ENCODE data around the gene MAB21L3.
A peak's percentile ranks its signal among the peaks of the same experiment; 100 is the strongest.

Gene MAB21L3

DNA sequence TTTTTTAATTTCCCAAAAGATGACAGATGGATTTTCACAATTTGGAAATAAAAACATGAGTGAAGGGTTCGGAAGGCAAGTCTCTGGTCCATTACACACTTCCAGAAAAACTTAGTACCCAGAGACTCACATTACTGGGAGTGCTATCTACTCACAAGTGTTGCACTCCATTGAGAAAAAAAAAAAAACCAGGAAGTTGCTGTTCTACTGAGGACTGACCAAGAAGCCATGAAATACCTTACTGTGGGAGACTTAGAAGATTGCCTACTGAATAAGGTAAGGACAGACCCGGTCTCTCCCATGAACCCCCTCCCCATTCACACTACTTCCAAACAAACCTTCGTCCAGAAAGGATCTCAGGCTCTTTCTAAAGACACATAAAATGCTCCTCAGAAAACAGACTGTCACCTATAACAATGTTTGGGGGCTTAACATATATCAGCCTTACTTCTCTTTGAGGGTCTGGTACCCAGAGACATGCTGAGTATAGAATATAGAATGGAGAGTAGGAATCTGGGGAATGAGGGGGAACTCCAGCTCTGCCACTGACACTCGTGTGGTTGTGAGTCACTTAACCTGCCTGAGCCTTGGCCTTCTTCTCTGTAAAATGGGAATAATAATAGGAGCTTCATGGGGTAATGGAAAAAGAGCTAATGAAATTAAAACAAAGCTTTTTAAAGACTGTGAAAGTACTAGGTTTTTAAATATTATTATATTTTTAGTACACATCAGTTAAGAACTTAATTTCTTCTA, 1.4 kb downstream of the MAB21L3 start:
- no peak for DNase-seq

GRCh38 chr1:116113615-116114014, 2.4 kb downstream of the MAB21L3 start:
- no peak for DNase-seq

DNA sequence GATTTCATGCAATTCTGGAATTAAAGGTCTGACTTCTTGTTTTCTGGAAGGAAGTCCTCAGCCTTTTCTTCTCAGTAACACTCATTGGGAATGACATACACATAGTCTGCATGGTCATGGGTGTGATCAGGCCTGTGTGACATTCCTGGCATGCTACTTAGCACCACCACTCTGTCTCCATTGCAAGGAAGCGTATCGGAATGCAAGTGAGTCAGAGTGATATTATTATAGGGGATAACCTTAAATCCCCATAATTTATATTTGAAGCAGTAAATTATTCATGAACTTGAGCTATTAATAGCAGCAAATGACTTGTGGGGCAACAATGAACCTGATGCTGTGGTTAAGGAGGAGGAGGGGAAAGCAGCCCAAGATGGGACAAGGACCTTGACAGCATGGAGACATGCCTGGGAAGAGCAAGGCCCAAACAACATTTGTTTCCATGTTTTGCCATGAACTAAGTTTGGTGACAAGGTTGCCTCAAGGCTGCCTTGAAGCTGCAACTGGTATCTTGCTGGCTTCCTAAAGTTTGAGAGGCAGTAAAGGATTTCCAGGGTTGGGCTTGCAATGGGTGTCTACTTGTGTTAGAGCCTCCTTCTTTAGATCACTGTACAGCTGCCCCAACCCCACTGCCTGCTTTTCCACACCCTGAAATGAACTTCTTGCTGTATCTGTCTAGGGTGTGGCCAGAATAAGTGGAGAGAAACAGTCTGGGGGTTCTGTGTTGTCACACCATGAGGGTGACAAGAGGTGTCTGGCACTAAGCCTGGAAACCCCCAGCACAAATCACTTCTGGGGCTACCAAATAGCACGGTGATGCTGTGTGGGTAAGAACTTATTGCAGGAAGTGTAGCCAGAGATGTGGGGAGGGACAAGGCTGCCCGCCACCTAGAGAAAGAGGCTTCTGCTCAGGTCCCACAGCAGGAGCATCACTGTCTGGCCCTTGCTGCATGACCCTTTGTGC, 4.6 kb downstream of the MAB21L3 start:
- no peak for DNase-seq

DNA sequence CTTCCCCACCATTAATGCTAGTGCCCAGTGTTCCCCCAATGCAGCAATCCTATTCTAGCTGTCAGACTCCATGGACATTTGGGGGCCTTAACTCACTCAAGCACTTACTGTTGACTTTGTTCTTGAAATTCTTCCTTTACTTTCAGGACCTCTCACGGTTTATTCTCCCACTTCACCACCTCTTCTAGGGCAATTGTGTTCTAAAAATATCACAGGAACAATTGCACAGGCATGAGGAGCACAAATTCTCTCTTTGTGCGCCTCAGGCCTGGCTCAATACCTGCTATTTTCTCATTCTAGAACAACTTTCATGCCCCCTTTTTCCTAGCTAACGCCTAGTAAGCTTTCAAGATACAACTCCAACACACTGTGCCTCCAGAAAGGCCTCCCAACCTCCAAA, 7.3 kb downstream of the MAB21L3 start:
- no peak for DNase-seq

GRCh38 chr1:116119876-116120275, 8.7 kb downstream of the MAB21L3 start:
- no peak for DNase-seq

DNA sequence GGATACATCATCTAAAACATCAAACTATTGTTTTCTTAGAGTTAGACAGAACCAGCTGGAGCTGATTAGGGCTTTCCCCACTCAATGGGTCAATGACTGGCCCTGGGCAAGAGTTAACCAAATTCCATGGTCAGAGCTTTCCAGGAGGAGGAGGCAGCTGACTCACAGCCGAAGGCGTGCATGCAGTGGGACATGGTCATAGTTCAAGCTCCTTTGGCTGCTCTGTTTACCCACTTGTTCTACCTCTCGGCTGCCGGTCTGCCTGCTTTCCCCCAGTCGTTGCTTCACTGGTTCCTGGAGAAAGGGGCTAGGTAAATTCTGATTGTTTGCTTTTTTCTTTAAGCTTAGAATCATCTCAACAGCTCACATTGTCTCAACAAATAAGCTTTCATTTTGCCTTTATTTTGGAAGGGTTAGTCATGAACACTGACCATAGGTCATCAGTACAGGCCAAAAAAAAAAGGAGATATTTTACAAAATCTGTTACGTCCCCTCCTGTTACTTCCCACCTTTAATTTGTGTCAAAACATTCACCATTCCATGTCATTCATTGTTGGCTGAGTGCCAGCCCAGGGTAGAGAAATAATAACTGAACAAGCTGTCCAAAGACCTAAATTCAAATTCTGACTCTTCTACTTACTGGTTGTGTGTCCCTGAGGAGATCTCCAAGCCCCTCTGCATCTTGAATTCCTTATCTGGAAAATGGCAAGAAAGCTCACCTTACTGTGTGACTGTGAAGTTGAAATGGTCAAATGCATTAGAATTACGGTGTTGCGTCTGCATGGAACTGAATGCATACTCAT, 12.0 kb downstream of the MAB21L3 start:
- DNase-seq, result no peak

- DNase-seq, result no peak
Observed at GRCh38 chr1:116123837-116124533, 12.8 kb downstream of the MAB21L3 start.

- DNase-seq, result no peak
Observed at GRCh38 chr1:116125758-116126157, 14.6 kb downstream of the MAB21L3 start.

DNA sequence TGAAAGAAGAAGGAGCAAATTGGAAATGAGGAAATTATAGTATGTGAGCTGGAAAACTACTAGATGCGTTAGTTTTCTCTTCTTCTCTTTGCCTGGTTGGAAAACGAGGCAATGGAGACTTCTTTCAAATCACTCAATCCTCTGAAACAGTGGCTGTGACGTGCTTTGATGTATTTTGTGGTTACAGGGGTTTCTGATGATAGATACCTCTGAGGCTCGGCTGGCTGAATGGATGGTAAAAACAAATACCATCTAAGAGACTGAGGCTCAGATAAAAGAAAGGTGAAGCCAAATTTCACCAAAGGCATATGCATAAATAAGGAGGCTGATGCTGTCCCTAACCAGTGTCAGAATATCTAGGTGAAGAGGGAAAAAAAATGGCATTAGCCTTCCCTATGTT, 15.1 kb downstream of the MAB21L3 start:
- DNase-seq, result peak; percentile 20

GRCh38 chr1:116127123-116127847, 16.1 kb downstream of the MAB21L3 start:
- DNase-seq, result no peak

- DNase-seq, result no peak
Observed at GRCh38 chr1:116127848-116128540, 16.8 kb downstream of the MAB21L3 start.

DNA sequence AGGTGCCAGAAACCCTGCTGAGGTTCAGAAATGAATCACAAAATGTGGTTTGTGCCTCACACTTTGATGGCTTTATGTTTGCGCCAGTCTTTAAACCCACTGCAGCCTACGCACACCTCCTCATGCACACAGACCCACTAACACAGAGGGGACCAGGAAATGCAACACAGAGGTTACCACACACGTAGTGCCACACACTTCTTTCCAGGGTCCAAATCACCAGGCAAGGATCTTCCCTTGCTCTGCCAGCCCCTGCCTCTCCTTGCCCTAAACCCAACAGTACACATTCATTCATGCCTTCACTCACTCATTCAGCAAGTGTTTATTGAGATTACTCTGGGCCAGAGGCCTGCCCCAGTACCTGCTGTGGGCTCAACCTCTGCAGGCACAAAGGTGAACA, 17.5 kb downstream of the MAB21L3 start:
- DNase-seq, result peak; percentile 42

DNA sequence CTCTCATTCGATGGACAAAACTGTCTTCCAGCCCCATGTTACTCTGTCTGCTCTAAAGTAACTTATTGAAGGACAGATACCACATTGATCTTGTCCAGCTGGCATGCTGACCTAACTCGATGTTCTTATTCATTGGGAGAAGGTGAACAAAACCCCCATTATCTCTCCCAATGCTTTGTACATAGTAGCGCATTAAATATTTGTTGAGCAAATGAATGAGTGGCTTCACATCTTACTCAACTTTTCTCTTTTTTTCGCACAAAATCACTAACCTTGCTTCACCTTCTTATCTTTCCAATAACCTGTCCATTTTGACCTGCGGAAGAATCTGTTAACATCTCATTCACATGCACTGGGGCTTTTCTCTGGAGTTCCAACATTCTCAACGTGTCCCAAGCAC, 18.3 kb downstream of the MAB21L3 start:
- no peak for DNase-seq

DNA sequence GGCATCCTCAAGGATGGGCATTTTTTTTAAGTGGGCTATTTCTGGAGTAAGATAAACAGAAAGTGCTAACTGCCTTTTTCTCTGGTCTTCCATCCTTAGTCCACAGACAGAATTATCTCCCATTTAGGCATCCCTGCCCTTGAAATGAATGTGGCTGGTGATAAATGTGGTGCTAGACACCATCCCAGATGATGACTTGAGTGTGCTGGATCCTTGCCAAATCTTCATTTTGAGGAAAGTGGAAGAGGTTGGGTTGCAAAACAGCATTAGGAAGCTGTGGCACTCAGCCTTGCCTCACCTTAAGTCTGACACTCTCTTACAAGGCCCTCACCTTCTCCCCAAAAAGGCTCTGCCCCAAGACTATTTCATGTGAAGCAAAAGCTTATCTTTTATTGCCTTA, 19.2 kb downstream of the MAB21L3 start:
- no peak for DNase-seq

GRCh38 chr1:116131170-116131569, 20.0 kb downstream of the MAB21L3 start:
- no peak for DNase-seq

DNA sequence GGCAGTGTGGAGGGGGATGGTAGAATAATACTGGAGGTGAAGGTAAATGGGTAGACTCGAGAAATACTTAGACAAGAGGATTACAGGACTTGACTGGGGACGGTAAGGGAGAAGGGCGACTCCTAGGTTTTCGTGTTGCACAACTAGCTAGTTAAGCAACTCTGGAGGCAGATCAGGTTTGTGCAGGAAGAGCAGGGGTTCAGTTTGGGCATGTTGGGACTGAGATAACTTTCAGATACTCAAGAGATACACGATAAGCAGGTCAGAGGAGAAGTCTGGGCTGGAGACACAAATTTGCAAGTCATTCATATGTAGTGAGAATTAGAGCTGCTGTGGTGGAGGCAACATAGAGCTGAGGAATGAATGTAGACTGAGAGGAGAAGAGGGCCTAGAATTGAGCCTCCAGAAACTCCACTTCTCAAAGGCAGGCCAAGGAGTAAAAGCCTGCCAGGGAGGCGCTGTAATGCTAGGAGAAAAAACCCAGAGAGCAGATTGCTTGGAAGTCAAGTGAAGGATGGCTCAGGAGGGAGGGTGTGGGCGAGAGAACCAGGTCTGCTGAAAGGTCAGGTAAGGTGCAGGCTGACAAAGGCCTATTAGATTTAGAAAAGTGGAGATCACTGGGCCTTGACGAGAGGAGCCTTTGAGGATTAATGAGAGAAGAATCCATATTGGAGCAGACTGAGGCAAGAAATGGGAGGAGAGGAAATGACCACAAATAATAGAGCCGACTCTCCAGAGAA, 20.8 kb downstream of the MAB21L3 start:
- no peak for DNase-seq

GRCh38 chr1:116133696-116134475, 22.7 kb downstream of the MAB21L3 start:
- DNase-seq, result no peak

DNA sequence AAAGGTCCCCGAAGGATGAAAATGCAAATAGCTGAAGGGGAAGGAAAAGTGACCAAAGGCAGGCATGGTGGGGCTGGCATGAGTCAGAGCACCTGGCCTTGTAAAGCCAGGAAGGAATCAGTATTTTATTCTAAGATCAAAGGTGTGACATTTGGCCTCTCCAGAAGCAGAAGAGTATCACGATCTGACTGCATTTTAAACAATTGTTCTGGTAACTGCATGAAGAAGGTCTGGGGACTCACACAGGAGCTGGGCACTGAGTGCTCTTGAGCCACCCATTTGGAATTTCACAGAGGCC, 23.2 kb downstream of the MAB21L3 start:
- DNase-seq, result no peak

DNA sequence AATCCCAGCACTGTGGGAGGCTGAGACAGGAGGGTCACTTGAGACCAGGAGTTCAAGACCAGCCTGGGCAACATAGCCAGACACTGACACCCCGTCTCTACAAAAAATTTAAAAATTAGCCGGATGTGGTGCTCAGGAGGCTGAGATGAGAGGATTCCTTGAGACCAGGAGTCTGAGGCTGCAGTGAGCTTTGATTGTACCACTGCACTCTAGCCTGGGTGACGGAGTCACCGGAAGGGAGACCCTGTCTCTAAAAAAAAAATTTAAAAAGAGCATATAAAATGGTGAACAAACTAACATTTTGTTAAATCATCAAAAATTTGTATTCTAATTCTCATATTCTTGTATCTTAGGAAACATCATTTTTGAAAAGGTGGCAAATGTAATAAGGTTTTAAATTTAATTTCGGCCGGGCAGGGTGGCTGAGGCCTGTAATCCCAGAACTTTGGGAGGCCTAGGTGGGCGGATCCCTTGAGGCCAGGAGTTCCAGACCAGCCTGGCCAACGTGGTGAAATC, 27.1 kb downstream of the MAB21L3 start:
- DNase-seq, result no peak

Measured in CD4-positive, alpha-beta T cell treated with Interleukin-17A for 4 hours (primary cell).